Smooth muscle cell (in vitro differentiated cells): Measurements from ENCODE around the gene DPYSL4. TPM values are rescaled to one million over a fixed set of nuclear protein-coding genes. Genes with fewer than 3 reads are reported as not detected.

Experiments
- DNase-seq: peaks from one replicate; lab custom pipeline; 2025; ENCODE audit not compliant: unreplicated experiment; lab: John Stamatoyannopoulos, UW
- H2AFZ ChIP-seq: fragments of 200-600 bp; sonication (generic); 2 replicates; pipeline ENCODE4 v1.6.0; 2016; ENCODE audit warnings: antibody characterized with exemption, low read depth, mild to moderate bottlenecking
- H3F3A ChIP-seq: fragments of 200-600 bp; sonication (generic); 2 replicates; pipeline ENCODE4 v1.6.0; 2017; ENCODE audit warnings: antibody characterized with exemption, low read depth
- H3K27ac ChIP-seq: fragments of 200-600 bp; sonication (generic); 2 replicates; pipeline ENCODE4 v1.5.1; 2016; ENCODE audit warnings: low read depth, mild to moderate bottlenecking
- H3K27me3 ChIP-seq: fragments of 200-600 bp; sonication (generic); 2 replicates; pipeline ENCODE4 v1.6.1; 2016; ENCODE audit warnings: low read depth, mild to moderate bottlenecking
- H3K36me3 ChIP-seq: fragments of 200-600 bp; sonication (generic); 2 replicates; pipeline ENCODE4 v1.5.1; 2016; ENCODE audit warnings: low read depth
- H3K4me1 ChIP-seq: fragments of 200-600 bp; sonication (generic); 2 replicates; pipeline ENCODE4 v1.5.1; 2016; ENCODE audit warnings: low read depth
- H3K4me2 ChIP-seq: fragments of 200-600 bp; sonication (generic); 2 replicates; pipeline ENCODE4 v1.6.0; 2016; ENCODE audit warnings: mild to moderate bottlenecking
- H3K4me3 ChIP-seq: fragments of 200-600 bp; sonication (generic); 2 replicates; pipeline ENCODE4 v1.5.1; 2016; ENCODE audit warnings: mild to moderate bottlenecking
- H3K79me2 ChIP-seq: fragments of 200-600 bp; sonication (generic); 2 replicates; pipeline ENCODE4 v1.6.0; 2016; ENCODE audit warnings: low read depth, mild to moderate bottlenecking
- H3K9ac ChIP-seq: fragments of 200-600 bp; sonication (generic); 2 replicates; pipeline ENCODE4 v1.6.0; 2016; ENCODE audit warnings: low read depth
- H3K9me3 ChIP-seq: fragments of 200-600 bp; sonication (generic); replicated peaks from 2 replicates; pipeline ENCODE4 v1.5.1; 2016; ENCODE audit warnings: low read depth
- H4K20me1 ChIP-seq: fragments of 200-600 bp; sonication (generic); 2 replicates; pipeline ENCODE4 v1.6.0; 2016; ENCODE audit warnings: low read depth
- WGBS: methylation state at CpG from one replicate; pipeline ENCODE4 v1.1.7; 2016; ENCODE audit warnings: low lambda C conversion rate; 5-methylcytosine and 5-hydroxymethylcytosine counted together
- polyA plus RNA-seq: library from polyadenylated mRNA; unstranded; fragments of >200 nt; fragmentation: Nextera tagmentation; extraction: Ambion mirVana; gene quantifications from 2 replicates; pipeline ENCODE4 v1.2.1, GENCODE V29; 2016
- total RNA-seq: library from RNA; depleted of rRNA; stranded (reverse); fragments of >200 nt; gene quantifications from 2 replicates; pipeline ENCODE4 v1.2.3, GENCODE V29; 2014
- TF ChIP-seq, protein P1 (sequence below): fragments of 200-600 bp; sonication (generic); IDR thresholded peaks from 2 replicates; pipeline ENCODE4 v1.5.1; 2017; ENCODE audit warnings: borderline replicate concordance, mild to moderate bottlenecking, antibody characterized with exemption; ENCODE audit not compliant: insufficient read depth, poor library complexity, severe bottlenecking

DPYSL4 gene
- total and polyA plus RNA-seq, 2 experiments from 2014 or later = 6.0 to 7.4 TPM

DNA sequence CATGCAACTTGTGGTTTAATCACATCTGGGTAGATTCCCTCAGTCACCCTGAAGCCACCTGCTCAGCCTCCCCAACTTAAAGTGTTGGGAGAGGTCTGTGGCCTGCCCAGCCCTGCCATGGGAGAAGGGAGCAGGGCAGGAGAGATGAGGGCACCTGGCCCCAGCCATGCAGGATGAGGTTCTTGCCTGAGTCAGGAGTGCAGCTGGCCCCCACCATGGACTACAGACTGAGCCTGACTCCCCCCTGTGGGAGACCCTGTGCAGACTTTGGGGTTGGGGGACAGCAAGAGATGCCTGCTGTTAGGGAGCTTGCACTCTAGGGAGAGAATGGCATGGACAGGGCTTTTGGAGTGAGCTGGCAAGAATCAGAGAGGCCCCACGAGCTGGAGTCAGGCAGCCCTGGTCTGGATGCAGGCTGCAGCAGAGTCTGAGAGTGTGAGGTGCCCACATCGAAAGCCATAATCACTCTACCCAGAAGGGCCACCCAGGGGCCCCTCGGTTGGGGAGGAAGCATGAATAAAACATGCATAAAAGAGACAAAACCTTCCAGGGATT, 34.7 kb upstream of the DPYSL4 start:
- Histone ChIP-seq H3K27me3 (no peaks in the 10 kb centered on the region), H3K27ac (no peak overlapping the region), H3F3A (no peaks in the 10 kb centered on the region), H2AFZ (no peak overlapping the region), H3K9ac (no peak overlapping the region), H3K79me2 (no peaks in the 10 kb centered on the region), H3K4me3 (no peak overlapping the region), H4K20me1 (no peaks in the 10 kb centered on the region), H3K4me2 (no peak overlapping the region), H3K36me3 (no peaks in the 10 kb centered on the region), H3K4me1 (no peaks in the 10 kb centered on the region), H3K9me3 (no peaks in the 10 kb centered on the region)
- WGBS = 57% methylated on average over 3 of the region's 3 CpGs
- TF ChIP-seq, protein P1, sequence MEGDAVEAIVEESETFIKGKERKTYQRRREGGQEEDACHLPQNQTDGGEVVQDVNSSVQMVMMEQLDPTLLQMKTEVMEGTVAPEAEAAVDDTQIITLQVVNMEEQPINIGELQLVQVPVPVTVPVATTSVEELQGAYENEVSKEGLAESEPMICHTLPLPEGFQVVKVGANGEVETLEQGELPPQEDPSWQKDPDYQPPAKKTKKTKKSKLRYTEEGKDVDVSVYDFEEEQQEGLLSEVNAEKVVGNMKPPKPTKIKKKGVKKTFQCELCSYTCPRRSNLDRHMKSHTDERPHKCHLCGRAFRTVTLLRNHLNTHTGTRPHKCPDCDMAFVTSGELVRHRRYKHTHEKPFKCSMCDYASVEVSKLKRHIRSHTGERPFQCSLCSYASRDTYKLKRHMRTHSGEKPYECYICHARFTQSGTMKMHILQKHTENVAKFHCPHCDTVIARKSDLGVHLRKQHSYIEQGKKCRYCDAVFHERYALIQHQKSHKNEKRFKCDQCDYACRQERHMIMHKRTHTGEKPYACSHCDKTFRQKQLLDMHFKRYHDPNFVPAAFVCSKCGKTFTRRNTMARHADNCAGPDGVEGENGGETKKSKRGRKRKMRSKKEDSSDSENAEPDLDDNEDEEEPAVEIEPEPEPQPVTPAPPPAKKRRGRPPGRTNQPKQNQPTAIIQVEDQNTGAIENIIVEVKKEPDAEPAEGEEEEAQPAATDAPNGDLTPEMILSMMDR = no peak
- DNase-seq = no peak

DNA sequence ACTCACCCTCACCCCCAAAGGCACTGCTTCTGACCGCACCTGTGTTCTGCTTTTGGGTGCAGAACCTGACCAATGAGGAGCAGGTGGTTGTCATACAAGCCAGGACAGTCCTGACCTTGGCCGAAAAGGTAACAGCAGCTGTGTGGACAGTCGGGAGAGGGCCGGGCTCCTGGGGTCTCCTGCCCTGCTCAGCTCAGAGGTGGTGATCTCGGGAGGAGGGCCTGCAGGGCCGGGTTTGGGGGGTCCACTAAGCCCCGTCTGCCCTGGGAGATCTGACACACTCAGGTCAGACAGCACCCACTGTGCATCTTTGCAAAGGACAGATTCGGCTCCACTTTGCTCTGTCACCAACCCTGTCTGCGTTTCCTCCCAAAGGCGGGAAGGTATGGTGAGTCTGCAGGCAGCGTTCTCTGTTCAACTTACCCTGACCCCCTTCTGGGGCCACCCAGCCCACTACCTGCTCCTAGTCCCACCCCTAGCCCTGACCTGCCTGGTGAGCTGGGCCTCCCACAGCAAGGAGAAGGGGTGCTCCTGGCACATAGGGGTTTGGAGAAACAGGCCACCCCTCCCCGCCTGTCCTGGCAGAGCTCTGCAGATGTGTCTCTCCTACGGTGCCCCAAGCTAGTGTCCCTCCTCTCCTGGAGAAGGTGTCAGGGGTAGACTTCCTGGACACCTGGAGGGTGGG, 33.7 kb upstream of the DPYSL4 start:
- H3K36me3 ChIP-seq = no peaks in the 10 kb centered on the region
- H3K9me3 ChIP-seq = no peaks in the 10 kb centered on the region
- 80% methylated on average over 13 of the region's 13 CpGs for WGBS
- DNase-seq = no peak
- no peaks in the 10 kb centered on the region for H3K79me2 ChIP-seq
- no peaks in the 10 kb centered on the region for H3K27me3 ChIP-seq
- H3K4me1 ChIP-seq = no peaks in the 10 kb centered on the region
- no peak overlapping the region for H3K27ac ChIP-seq
- H4K20me1 ChIP-seq = no peaks in the 10 kb centered on the region
- TF ChIP-seq, protein P1 = no peak
- no peak overlapping the region for H3K4me2 ChIP-seq
- H3F3A ChIP-seq = no peaks in the 10 kb centered on the region
- no peak overlapping the region for H3K4me3 ChIP-seq
- no peak overlapping the region for H3K9ac ChIP-seq
- no peak overlapping the region for H2AFZ ChIP-seq

DNA sequence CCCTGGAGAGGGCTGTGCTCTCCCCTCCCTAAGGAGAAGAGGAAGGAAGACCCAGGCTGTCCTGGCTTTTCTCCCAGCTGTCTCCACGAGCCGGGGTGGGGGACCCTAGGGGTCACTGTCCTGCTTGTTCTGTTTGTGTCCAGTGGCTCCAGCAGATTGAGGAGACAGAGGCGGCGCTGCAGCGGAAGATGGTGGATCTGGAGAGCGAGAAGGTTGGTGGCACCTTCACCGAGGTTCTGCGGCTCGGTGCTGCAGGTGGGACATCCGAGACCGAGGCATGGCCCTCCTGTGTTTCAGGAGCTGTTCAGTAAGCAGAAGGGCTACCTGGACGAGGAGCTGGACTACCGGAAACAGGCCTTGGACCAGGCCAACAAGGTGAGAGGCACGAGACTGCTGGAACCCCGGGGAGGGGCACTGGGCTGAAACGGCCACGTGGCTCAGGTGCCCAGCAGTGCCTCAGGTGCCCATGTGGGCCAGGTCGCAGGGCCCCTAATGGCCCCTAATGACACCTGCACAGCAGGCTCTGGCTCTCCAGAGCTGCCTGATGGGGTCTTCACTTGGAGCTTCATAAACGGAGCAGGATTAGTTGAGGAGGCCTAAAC, 33.0 kb upstream of the DPYSL4 start:
- Histone ChIP-seq H3K36me3 (no peaks in the 10 kb centered on the region), H3K27ac (no peak overlapping the region), H3F3A (no peaks in the 10 kb centered on the region), H3K9ac (no peak overlapping the region), H3K9me3 (no peaks in the 10 kb centered on the region), H3K4me3 (no peak overlapping the region), H4K20me1 (no peaks in the 10 kb centered on the region), H2AFZ (no peak overlapping the region), H3K4me1 (no peaks in the 10 kb centered on the region), H3K27me3 (no peaks in the 10 kb centered on the region), H3K4me2 (no peak overlapping the region), H3K79me2 (no peaks in the 10 kb centered on the region)
- TF ChIP-seq, protein P1 = no peak
- no peak for DNase-seq
- WGBS = 86% methylated on average over 19 of the region's 19 CpGs
